ENCODE measurements around the gene CRY2. TPM values are rescaled to one million over a fixed set of nuclear protein-coding genes. Genes with fewer than 3 reads are reported as not detected.
A peak's percentile ranks its signal among the peaks of the same experiment; 100 is the strongest.

CRY2 gene
- total and polyA plus RNA-seq, 10 of the 15 experiments (the other 5 are each of a cell fraction or from before 2014, with no cell fraction given), result 1.2 to 14.7 (median 8.1) TPM

- TF ChIP-seq BCLAF1 (IDR thresholded peaks at IDR 0.05), result no peak
- peak in 1 of 2 experiments; percentile 77; a peak in 2 of 4 replicates for TF ChIP-seq ETV6 (conservative IDR thresholded peaks at IDR 0.05 in 1 of 2, IDR thresholded peaks at IDR 0.05 in 1 of 2; ENCODE audit: borderline replicate concordance in 1 of 2, low read depth in 1 of 2)
- no peak for TF ChIP-seq HCFC1 (IDR thresholded peaks at IDR 0.05; ENCODE audit: low read length)
- TF ChIP-seq PBX3 (IDR thresholded peaks at IDR 0.05; ENCODE audit: insufficient replicate concordance, low read depth, low read length), result peak; percentile 78
- TF ChIP-seq EED (IDR thresholded peaks at IDR 0.05; ENCODE audit: low read depth), result peak; percentile 65
- no peak for TF ChIP-seq ESRRA (IDR thresholded peaks at IDR 0.05; ENCODE audit: low read length)
- peak; percentile 46; the same call in 1 of the 2 replicates for TF ChIP-seq YY1 (IDR thresholded peaks at IDR 0.05; ENCODE audit: low read depth, low read length)
- peak; percentile 99 for TF ChIP-seq TCF3 (IDR thresholded peaks at IDR 0.05; ENCODE audit: borderline replicate concordance, insufficient read depth, low read depth, low read length)
- TF ChIP-seq NKRF (conservative IDR thresholded peaks at IDR 0.05), result peak; percentile 68
- peak; percentile 73 for TF ChIP-seq ATF7 (IDR thresholded peaks at IDR 0.05; ENCODE audit: low read depth)
- TF ChIP-seq WRNIP1 (IDR thresholded peaks at IDR 0.05; ENCODE audit: borderline replicate concordance, low read depth, low read length), result no peak
- TF ChIP-seq CHD2 (IDR thresholded peaks at IDR 0.05; ENCODE audit: borderline replicate concordance, low read depth, low read length), result peak; percentile 72
- TF ChIP-seq IKZF1 (conservative IDR thresholded peaks at IDR 0.05), result peak; percentile 85
- TF ChIP-seq NFYB (IDR thresholded peaks at IDR 0.05; ENCODE audit: insufficient read depth, low read depth, low read length), result no peak
- TF ChIP-seq ELK1 (IDR thresholded peaks at IDR 0.05; ENCODE audit: low read depth, low read length), result peak; percentile 58
- no peak for TF ChIP-seq IRF5 (IDR thresholded peaks at IDR 0.05; ENCODE audit: borderline replicate concordance)
- TF ChIP-seq NFIC (IDR thresholded peaks at IDR 0.05; ENCODE audit: low read depth, low read length), result peak; percentile 86
- peak; percentile 63 to 81 for TF ChIP-seq EP300 (IDR thresholded peaks at IDR 0.05; ENCODE audit: borderline replicate concordance in 1 of 2, control insufficient read depth in 1 of 2, low read depth in 2 of 2, low read length in 2 of 2)
- TF ChIP-seq RBBP5 (conservative IDR thresholded peaks at IDR 0.05), result no peak
- peak; percentile 17 for TF ChIP-seq RELA (IDR thresholded peaks at IDR 0.05; ENCODE audit: borderline replicate concordance, partially characterized antibody)
These were observed 82.9 kb downstream of the CRY2 start (continued) for GRCh38 chr11:45930031-45930794.

Measured in GM12878 (cell line).